Activated naive CD4-positive, alpha-beta T cell treated with anti-CD3 and anti-CD28 coated beads, Interleukin-2, amount 10 ng/mL, durations not matched to agents 7 days and 5 days (primary cell): Measurements from ENCODE around the gene ADCY7.

ENCODE experiments used
- CTCF ChIA-PET: fragments of 350-600 bp; sonication (Branson Sonifier 250); formaldehyde crosslinking; loops from one replicate; lab custom pipeline; 2021; ENCODE audit warnings: antibody characterized with exemption; lab: Charles Lee
- DNase-seq: peaks from one replicate; pipeline ENCODE4 v3.0.0-alpha.2; 2020
- H3K27ac Mint-ChIP-seq: one replicate; pipeline ENCODE4 v1.8.0; 2021; ENCODE audit warnings: mild to moderate bottlenecking, moderate library complexity, mixed read lengths
- H3K27me3 Mint-ChIP-seq: one replicate; pipeline ENCODE4 v1.8.0; 2021; ENCODE audit warnings: mild to moderate bottlenecking, mixed read lengths
- H3K36me3 Mint-ChIP-seq: one replicate; pipeline ENCODE4 v1.8.0; 2021; ENCODE audit warnings: mixed read lengths
- H3K4me1 Mint-ChIP-seq: one replicate; pipeline ENCODE4 v1.8.0; 2021; ENCODE audit warnings: mixed read lengths
- H3K4me3 Mint-ChIP-seq: one replicate; pipeline ENCODE4 v1.8.0; 2021; ENCODE audit warnings: mild to moderate bottlenecking, moderate library complexity, mixed read lengths
- H3K9me3 Mint-ChIP-seq: one replicate; pipeline ENCODE4 v1.8.0; 2021; ENCODE audit warnings: mixed read lengths

The ADCY7 gene

GRCh38 chr16:50306287-50306686 lies 39.9 kb downstream of the ADCY7 start:
- Mint-ChIP-seq H3K36me3 (peaks cover 32% of the 10 kb centered on the region), H3K27ac (no peak overlapping the region)
- CTCF ChIA-PET, result no interaction called here

GRCh38 chr16:50308237-50308965 lies 42.0 kb downstream of the ADCY7 start:
- H3K4me1 Mint-ChIP-seq, result peaks cover 19% of the 10 kb centered on the region
- no peaks in the 10 kb centered on the region for H3K27me3 Mint-ChIP-seq
- H3K27ac Mint-ChIP-seq, result no peak overlapping the region
- DNase-seq, result peak; percentile 19
- H3K36me3 Mint-ChIP-seq, result peaks cover 44% of the 10 kb centered on the region
- H3K4me3 Mint-ChIP-seq, result no peak overlapping the region
- CTCF ChIA-PET, result interaction anchor here (1.6 kb wide), 1 partner anchor 13 kb away, joined by 3 read pairs; no protein-coding TSS in a partner anchor
- H3K9me3 Mint-ChIP-seq, result no peaks in the 10 kb centered on the region

More at GRCh38 chr16:50306287-50306686, 39.9 kb downstream of the ADCY7 start:
- no peaks in the 10 kb centered on the region for H3K9me3 Mint-ChIP-seq
- DNase-seq, result peak; percentile 10
- no peak overlapping the region for H3K4me3 Mint-ChIP-seq
- peaks cover 6% of the 10 kb centered on the region for H3K4me1 Mint-ChIP-seq
- no peaks in the 10 kb centered on the region for H3K27me3 Mint-ChIP-seq

GRCh38 chr16:50309156-50309526 lies 42.8 kb downstream of the ADCY7 start:
- no peak for DNase-seq
- Mint-ChIP-seq H3K4me1 (peaks cover 26% of the 10 kb centered on the region), H3K9me3 (no peaks in the 10 kb centered on the region), H3K36me3 (peaks cover 50% of the 10 kb centered on the region), H3K4me3 (no peak overlapping the region), H3K27me3 (no peaks in the 10 kb centered on the region), H3K27ac (peak overlapping the region; percentile 42)
- CTCF ChIA-PET, result interaction anchor here (1.6 kb wide), 1 partner anchor 13 kb away, joined by 3 read pairs; no protein-coding TSS in a partner anchor

GRCh38 chr16:50309527-50310307 lies 43.4 kb downstream of the ADCY7 start:
- peak; percentile 20 for DNase-seq
- peak overlapping the region; percentile 33 for H3K4me3 Mint-ChIP-seq
- CTCF ChIA-PET, result interaction anchor here (1.6 kb wide), 1 partner anchor 14 kb away, joined by 3 read pairs; no protein-coding TSS in a partner anchor
- H3K9me3 Mint-ChIP-seq, result no peaks in the 10 kb centered on the region
- peaks cover 54% of the 10 kb centered on the region for H3K36me3 Mint-ChIP-seq
- H3K27ac Mint-ChIP-seq, result peak overlapping the region; percentile 84
- H3K4me1 Mint-ChIP-seq, result peaks cover 31% of the 10 kb centered on the region
- no peaks in the 10 kb centered on the region for H3K27me3 Mint-ChIP-seq

GRCh38 chr16:50310308-50311133 lies 44.2 kb downstream of the ADCY7 start:
- peaks cover 60% of the 10 kb centered on the region for H3K36me3 Mint-ChIP-seq
- peak overlapping the region; percentile 84 for H3K27ac Mint-ChIP-seq
- CTCF ChIA-PET, result no interaction called here
- no peak overlapping the region for H3K4me3 Mint-ChIP-seq
- H3K27me3 Mint-ChIP-seq, result no peaks in the 10 kb centered on the region
- DNase-seq, result peak; percentile 20
- H3K9me3 Mint-ChIP-seq, result no peaks in the 10 kb centered on the region
- H3K4me1 Mint-ChIP-seq, result peaks cover 35% of the 10 kb centered on the region

- peak; percentile 20 for DNase-seq
- Mint-ChIP-seq H3K36me3 (peaks cover 62% of the 10 kb centered on the region), H3K4me3 (no peak overlapping the region), H3K27ac (peak overlapping the region; percentile 81), H3K4me1 (peaks cover 41% of the 10 kb centered on the region), H3K27me3 (no peaks in the 10 kb centered on the region), H3K9me3 (no peaks in the 10 kb centered on the region)
- CTCF ChIA-PET, result no interaction called here
These were observed 44.8 kb downstream of the ADCY7 start for GRCh38 chr16:50311134-50311528.

GRCh38 chr16:50311891-50312501 lies 45.6 kb downstream of the ADCY7 start:
- Mint-ChIP-seq H3K27ac (peak overlapping the region; percentile 95), H3K9me3 (no peaks in the 10 kb centered on the region), H3K4me1 (peaks cover 44% of the 10 kb centered on the region), H3K27me3 (no peaks in the 10 kb centered on the region), H3K4me3 (no peak overlapping the region), H3K36me3 (peaks cover 66% of the 10 kb centered on the region)
- CTCF ChIA-PET, result no interaction called here
- peak; percentile 19 for DNase-seq

- Mint-ChIP-seq H3K27me3 (no peaks in the 10 kb centered on the region), H3K4me3 (peak overlapping the region; percentile 50), H3K36me3 (peaks cover 74% of the 10 kb centered on the region), H3K27ac (peak overlapping the region; percentile 95), H3K9me3 (no peaks in the 10 kb centered on the region), H3K4me1 (peaks cover 55% of the 10 kb centered on the region)
- peak; percentile 81 for DNase-seq
- CTCF ChIA-PET, result interaction anchor here (1.1 to 4.5 kb wide), 7 partner anchors 12 to 492 kb away, joined by 3 to 29 read pairs (median 5); partner anchors contain the start of gene CNEP1R1
These were observed 47.5 kb downstream of the ADCY7 start for GRCh38 chr16:50313596-50314478.

- Mint-ChIP-seq H3K4me1 (peaks cover 58% of the 10 kb centered on the region), H3K9me3 (no peaks in the 10 kb centered on the region), H3K27me3 (no peaks in the 10 kb centered on the region), H3K4me3 (no peak overlapping the region), H3K27ac (peak overlapping the region; percentile 60), H3K36me3 (peaks cover 76% of the 10 kb centered on the region)
- DNase-seq, result peak; percentile 13
- CTCF ChIA-PET, result interaction anchor here (1.2 to 4.5 kb wide), 3 partner anchors 12 to 101 kb away, joined by 5 to 29 read pairs (median 9); no protein-coding TSS in a partner anchor
These were observed 48.3 kb downstream of the ADCY7 start for GRCh38 chr16:50314665-50315064.

- CTCF ChIA-PET, result interaction anchor here (1.0 to 4.5 kb wide), 3 partner anchors 11 to 358 kb away, joined by 3 to 29 read pairs (median 9); no protein-coding TSS in a partner anchor
- H3K27ac Mint-ChIP-seq, result peak overlapping the region; percentile 60
- peak; percentile 19 for DNase-seq
- no peak overlapping the region for H3K4me3 Mint-ChIP-seq
- H3K36me3 Mint-ChIP-seq, result peaks cover 75% of the 10 kb centered on the region
- no peaks in the 10 kb centered on the region for H3K27me3 Mint-ChIP-seq
- no peaks in the 10 kb centered on the region for H3K9me3 Mint-ChIP-seq
- H3K4me1 Mint-ChIP-seq, result peaks cover 56% of the 10 kb centered on the region
These were observed 49.1 kb downstream of the ADCY7 start for GRCh38 chr16:50315346-50315997.

- no peaks in the 10 kb centered on the region for H3K9me3 Mint-ChIP-seq
- peak overlapping the region; percentile 60 for H3K27ac Mint-ChIP-seq
- CTCF ChIA-PET, result interaction anchor here (0.6 to 4.5 kb wide), 5 partner anchors 10 to 358 kb away, joined by 3 to 29 read pairs (median 5); no protein-coding TSS in a partner anchor
- peak; percentile 16 for DNase-seq
- peaks cover 56% of the 10 kb centered on the region for H3K4me1 Mint-ChIP-seq
- H3K4me3 Mint-ChIP-seq, result no peak overlapping the region
- no peaks in the 10 kb centered on the region for H3K27me3 Mint-ChIP-seq
- H3K36me3 Mint-ChIP-seq, result peaks cover 81% of the 10 kb centered on the region
These were observed 49.9 kb downstream of the ADCY7 start for GRCh38 chr16:50316102-50316847.
